Nephron progenitor cell (in vitro differentiated cells): Measurements from ENCODE around the gene ARHGAP23.
"Not testable (repeated sequence)": the region's sequence is repeated elsewhere in the genome, so short reads cannot be mapped to it uniquely, and the experiment has no call there.

Source experiments
- DNase-seq: peaks from one replicate; pipeline ENCODE4 v3.0.0; 2021
- H3K27ac Mint-ChIP-seq: 2 replicates; pipeline ENCODE4 v1.8.0; 2021; ENCODE audit warnings: mild to moderate bottlenecking, moderate library complexity, mixed read lengths
- H3K27me3 Mint-ChIP-seq: 2 replicates; pipeline ENCODE4 v1.8.0; 2021; ENCODE audit warnings: mild to moderate bottlenecking, low read depth, mixed read lengths; ENCODE audit not compliant: poor library complexity
- H3K36me3 Mint-ChIP-seq: 2 replicates; pipeline ENCODE4 v1.8.0; 2021; ENCODE audit warnings: low read depth, mixed read lengths
- H3K4me1 Mint-ChIP-seq: 2 replicates; pipeline ENCODE4 v1.8.0; 2021; ENCODE audit warnings: mixed read lengths
- H3K4me3 Mint-ChIP-seq: 2 replicates; pipeline ENCODE4 v1.8.0; 2021; ENCODE audit warnings: mild to moderate bottlenecking, moderate library complexity, mixed read lengths
- H3K9me3 Mint-ChIP-seq: 2 replicates; pipeline ENCODE4 v1.8.0; 2021; ENCODE audit warnings: mild to moderate bottlenecking, moderate library complexity, mixed read lengths
- CTCF ChIP-seq: fragments of 200-600 bp; sonication (generic); IDR thresholded peaks from 2 replicates; pipeline ENCODE4 v1.5.0; 2021; ENCODE audit warnings: antibody characterized with exemption

The ARHGAP23 gene

DNA sequence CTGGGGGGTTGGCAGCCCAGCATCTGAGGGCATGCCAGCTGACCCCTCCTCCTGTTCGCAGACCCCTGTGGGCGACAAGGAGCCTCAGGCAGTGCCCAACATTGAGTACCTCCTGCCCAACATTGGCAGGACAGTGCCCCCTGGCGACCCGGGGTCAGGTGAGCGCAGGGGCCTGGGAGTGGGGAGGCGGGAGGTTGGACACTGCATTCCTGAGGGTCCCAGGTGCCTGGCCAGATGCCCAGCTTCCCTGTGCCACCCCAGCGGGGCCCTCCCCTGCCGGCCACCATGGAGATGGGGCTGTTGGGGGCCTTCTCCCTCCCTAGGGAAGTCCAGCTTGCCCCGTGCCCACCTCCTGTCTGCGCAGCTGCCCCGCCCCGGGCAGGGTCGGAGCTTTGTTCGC lies 70.1 kb downstream of the ARHGAP23 start:
- Mint-ChIP-seq H3K36me3 (peaks cover 68% of the 10 kb centered on the region), H3K4me1 (no peaks in the 10 kb centered on the region), H3K27me3 (no peaks in the 10 kb centered on the region), H3K27ac (no peak overlapping the region), H3K9me3 (peaks cover 17% of the 10 kb centered on the region), H3K4me3 (no peak overlapping the region)
- TF ChIP-seq CTCF, result no peak
- no peak for DNase-seq

DNA sequence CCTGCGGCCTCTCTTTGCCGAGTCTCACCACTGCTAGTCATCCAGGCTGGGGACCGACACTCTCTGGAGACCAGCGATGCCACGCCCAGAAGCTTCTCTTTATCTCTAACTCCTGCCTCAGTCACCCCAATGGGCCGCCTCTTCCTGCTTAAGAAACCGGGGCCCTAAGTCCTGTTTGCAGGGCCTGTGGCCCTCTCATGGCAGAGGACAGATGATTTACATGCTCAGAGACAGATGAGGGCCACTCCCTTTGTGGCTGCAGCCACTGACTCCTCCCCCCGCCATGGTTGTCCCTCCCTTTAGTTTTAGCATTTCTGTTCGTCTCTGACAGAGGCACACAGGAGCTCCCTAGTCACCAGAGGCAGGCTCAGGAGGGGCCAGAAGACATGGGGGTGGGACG lies 71.0 kb downstream of the ARHGAP23 start:
- H3K36me3 Mint-ChIP-seq, result peaks cover 68% of the 10 kb centered on the region
- H3K4me3 Mint-ChIP-seq, H3K27me3 Mint-ChIP-seq, H3K27ac Mint-ChIP-seq, H3K4me1 Mint-ChIP-seq, DNase-seq: not testable (repeated sequence)
- H3K9me3 Mint-ChIP-seq, result peaks cover 17% of the 10 kb centered on the region

DNA sequence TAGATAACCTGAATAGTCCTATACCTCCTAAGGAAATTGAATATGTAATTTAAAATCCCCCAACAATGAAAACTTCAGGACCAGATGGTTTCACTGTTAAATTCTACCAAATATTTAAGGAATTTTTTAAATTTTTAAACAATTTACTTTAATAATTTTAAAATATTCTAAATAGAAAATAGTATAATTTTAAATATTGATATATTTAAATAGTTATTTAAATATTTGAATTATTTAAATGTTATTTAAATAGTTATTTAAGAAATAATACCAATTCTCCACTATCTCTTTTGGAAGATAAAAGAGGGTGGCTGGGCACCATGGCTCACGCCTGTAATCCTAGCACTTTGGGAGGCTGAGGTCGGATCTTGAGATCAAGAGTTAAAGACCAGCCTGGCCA lies 73.5 kb downstream of the ARHGAP23 start:
- H3K4me3 Mint-ChIP-seq, DNase-seq, H3K4me1 Mint-ChIP-seq, H3K27me3 Mint-ChIP-seq, H3K27ac Mint-ChIP-seq: not testable (repeated sequence)
- Mint-ChIP-seq H3K36me3 (peaks cover 45% of the 10 kb centered on the region), H3K9me3 (peaks cover 11% of the 10 kb centered on the region)

GRCh38 chr17:38503286-38503913 lies 75.1 kb downstream of the ARHGAP23 start:
- not testable (repeated sequence) for H3K27ac Mint-ChIP-seq, DNase-seq, H3K9me3 Mint-ChIP-seq, H3K4me3 Mint-ChIP-seq, H3K4me1 Mint-ChIP-seq
- Mint-ChIP-seq H3K27me3 (peaks cover 15% of the 10 kb centered on the region), H3K36me3 (peaks cover 31% of the 10 kb centered on the region)

- Mint-ChIP-seq H3K36me3 (peaks cover 31% of the 10 kb centered on the region), H3K9me3 (no peaks in the 10 kb centered on the region), H3K27ac (peak overlapping the region; percentile 32), H3K4me3 (no peak overlapping the region), H3K27me3 (peaks cover 23% of the 10 kb centered on the region), H3K4me1 (peaks cover 13% of the 10 kb centered on the region)
- no peak for DNase-seq
- no peak for TF ChIP-seq CTCF
These were observed 76.0 kb downstream of the ARHGAP23 start for GRCh38 chr17:38504216-38504615.

DNA sequence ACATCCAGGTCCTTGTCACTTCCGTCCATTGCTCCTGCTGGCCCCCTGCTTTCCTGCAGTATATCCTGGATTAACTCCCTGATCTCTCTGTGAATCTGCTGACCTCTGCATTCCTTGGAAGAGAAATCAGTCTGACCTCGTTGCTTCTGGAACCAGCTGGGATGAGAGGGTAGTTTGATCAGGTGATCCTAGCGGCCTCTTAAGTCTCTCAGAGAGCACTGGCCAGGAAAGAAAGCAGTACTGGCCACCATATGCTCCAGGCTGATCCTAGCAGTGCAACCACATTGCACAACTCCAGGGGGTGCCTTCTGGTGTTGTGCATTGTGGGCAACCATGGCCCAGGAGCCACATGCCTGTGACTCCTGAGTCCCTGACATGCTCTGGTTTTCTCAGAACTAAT lies 79.2 kb downstream of the ARHGAP23 start:
- H3K27ac Mint-ChIP-seq, result no peak overlapping the region
- no peaks in the 10 kb centered on the region for H3K9me3 Mint-ChIP-seq
- peaks cover 15% of the 10 kb centered on the region for H3K36me3 Mint-ChIP-seq
- no peak overlapping the region for H3K4me3 Mint-ChIP-seq
- H3K4me1 Mint-ChIP-seq, result peaks cover 34% of the 10 kb centered on the region
- no peak for TF ChIP-seq CTCF
- no peak for DNase-seq
- peaks cover 50% of the 10 kb centered on the region for H3K27me3 Mint-ChIP-seq

- peaks cover 9% of the 10 kb centered on the region for H3K36me3 Mint-ChIP-seq
- TF ChIP-seq CTCF, result no peak
- peak overlapping the region; percentile 9 for H3K4me3 Mint-ChIP-seq
- no peaks in the 10 kb centered on the region for H3K9me3 Mint-ChIP-seq
- peaks cover 37% of the 10 kb centered on the region for H3K4me1 Mint-ChIP-seq
- H3K27me3 Mint-ChIP-seq, result peaks cover 55% of the 10 kb centered on the region
- H3K27ac Mint-ChIP-seq, result no peak overlapping the region
- no peak for DNase-seq
These were observed 79.8 kb downstream of the ARHGAP23 start for GRCh38 chr17:38507921-38508569.
